HCT116 (cell line): ENCODE data around the gene CAPRIN1.

ENCODE experiments used
- CTCF ChIP-seq, 3 experiments: fragments of 200-600 bp in 1 of 3; sonication (generic) in 1 of 3; IDR thresholded peaks in 2 of 3; conservative IDR thresholded peaks in 1 of 3; 2 replicates each; pipeline ENCODE4 v1.5.1; 2012 to 2017; ENCODE audit warnings: low read depth in 2 of 3, low read length in 2 of 3, antibody characterized with exemption in 1 of 3, borderline replicate concordance in 1 of 3, control low read depth in 1 of 3, mild to moderate bottlenecking in 1 of 3, mixed read lengths in 1 of 3, mixed run types in 1 of 3, moderate library complexity in 1 of 3; ENCODE audit not compliant: insufficient read depth in 1 of 3
- ELF1 ChIP-seq: IDR thresholded peaks from 2 replicates; pipeline ENCODE4 v1.6.1; 2012; ENCODE audit warnings: low read depth, borderline replicate concordance
- EZH2 ChIP-seq: fragments of 200-600 bp; sonication (generic); IDR thresholded peaks from 2 replicates; pipeline ENCODE4 v1.6.1; 2017; ENCODE audit warnings: antibody characterized with exemption, mixed run types
- EZH2phosphoT487 ChIP-seq: fragments of 200-600 bp; IDR thresholded peaks from 2 replicates; pipeline ENCODE4 v1.6.1; 2018; ENCODE audit warnings: antibody characterized with exemption, borderline replicate concordance
- JUND ChIP-seq: IDR thresholded peaks from 2 replicates; pipeline ENCODE4 v1.6.1; 2012
- MAX ChIP-seq: IDR thresholded peaks from 2 replicates; pipeline ENCODE4 v1.6.1; 2012
- POLR2A ChIP-seq: IDR thresholded peaks from 2 replicates; pipeline ENCODE4 v1.7.0; 2011; ENCODE audit warnings: borderline replicate concordance; ENCODE audit not compliant: insufficient read depth, insufficient read length; ENCODE audit errors: extremely low read depth
- POLR2AphosphoS5 ChIP-seq: IDR thresholded peaks from 2 replicates; pipeline ENCODE4 v1.6.1; 2011; ENCODE audit warnings: mild to moderate bottlenecking, low read depth, low read length, moderate library complexity
- RAD21 ChIP-seq: IDR thresholded peaks from 2 replicates; pipeline ENCODE4 v1.6.1; 2012; ENCODE audit warnings: low read depth, mild to moderate bottlenecking
- REST ChIP-seq: IDR thresholded peaks from 2 replicates; pipeline ENCODE4 v1.6.1; 2012; ENCODE audit warnings: low read depth
- YY1 ChIP-seq: IDR thresholded peaks from 2 replicates; pipeline ENCODE4 v1.6.1; 2011; ENCODE audit warnings: low read length, low read depth, moderate library complexity, mild to moderate bottlenecking; ENCODE audit not compliant: insufficient replicate concordance; ENCODE audit errors: extremely low read depth
- ZNF274 ChIP-seq: fragments of 200-500 bp; sonication (Bioruptor generic); IDR thresholded peaks from 2 replicates; pipeline ENCODE4 v1.6.1; 2014; ENCODE audit warnings: mild to moderate bottlenecking, low read depth, low read length, inconsistent platforms

GRCh38 chr11:34063061-34063795 is 11.7 kb downstream of the CAPRIN1 start:
- TF ChIP-seq YY1 (no peak), JUND (no peak), CTCF (IDR thresholded peaks at IDR 0.05 in 2 of 3, conservative IDR thresholded peaks at IDR 0.05 in 1 of 3; ENCODE audit: borderline replicate concordance in 1 of 3, insufficient read depth in 1 of 3, low read depth in 2 of 3, low read length in 2 of 3) (no peak), POLR2AphosphoS5 (no peak), ELF1 (no peak), REST (no peak), EZH2 (no peak), RAD21 (no peak), ZNF274 (no peak), POLR2A (no peak), MAX (no peak), EZH2phosphoT487 (no peak)
